ENCODE results near the gene AGAP9.
"Not testable (repeated sequence)": the region's sequence is repeated elsewhere in the genome, so short reads cannot be mapped to it uniquely, and the experiment has no call there.

AGAP9 gene

GRCh38 chr10:47484786-47485185, 38.7 kb downstream of the AGAP9 start:
- not testable (repeated sequence) for DNase-seq

DNA sequence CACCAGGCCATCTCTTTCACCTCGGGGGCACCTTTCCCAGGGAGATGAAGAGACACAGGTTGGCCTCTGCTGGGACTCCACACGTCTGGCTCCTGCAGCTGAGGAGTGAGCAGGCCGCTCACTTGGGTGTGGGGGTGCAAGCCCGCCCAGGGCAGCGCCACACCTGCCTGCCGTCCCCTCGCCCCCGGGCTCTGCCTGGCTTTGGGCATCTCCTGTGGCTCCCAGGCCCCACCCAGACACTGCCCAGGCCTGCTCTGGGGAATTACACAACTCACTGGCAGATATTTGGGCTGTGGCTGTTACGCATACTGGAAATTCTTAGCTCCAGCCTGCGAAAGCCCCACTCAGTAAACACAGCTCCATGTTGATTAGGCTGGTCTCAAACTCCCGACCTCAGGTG, 39.5 kb downstream of the AGAP9 start, which contains the start of gene ANXA8:
Gene ANXA8, minus strand, starts transcription at position 193 of the 400 bp plus-strand sequence. Its CDS starts 182 bp downstream, at position 11.
- DNase-seq = not testable (repeated sequence)

GRCh38 chr10:47482367-47482766, 41.1 kb downstream of the AGAP9 start:
- not testable (repeated sequence) for DNase-seq

- not testable (repeated sequence) for DNase-seq
Measured at GRCh38 chr10:47481768-47482181, 41.7 kb downstream of the AGAP9 start.

- DNase-seq = not testable (repeated sequence)
Measured at GRCh38 chr10:47481182-47481766, 42.2 kb downstream of the AGAP9 start.

DNA sequence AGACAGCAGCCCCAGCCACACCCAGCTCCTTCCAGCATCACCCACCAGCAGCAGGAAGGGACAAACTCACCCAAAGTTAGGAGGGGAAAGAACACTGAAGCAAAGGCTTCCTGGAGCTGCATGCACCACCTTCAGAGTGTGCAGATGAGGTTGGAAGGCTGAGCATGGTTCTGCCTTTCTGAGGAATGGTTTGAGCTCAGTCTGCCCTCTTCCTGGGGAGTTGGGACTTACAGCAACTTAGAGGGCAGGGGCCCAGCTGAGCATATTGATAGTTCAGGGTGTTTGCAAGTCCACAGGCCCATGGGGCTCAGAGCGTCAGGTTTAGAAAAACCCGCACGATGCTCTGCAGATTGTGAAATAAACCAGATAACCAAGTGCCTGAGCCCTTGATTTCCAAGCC, 43.3 kb downstream of the AGAP9 start:
- DNase-seq = not testable (repeated sequence)

DNA sequence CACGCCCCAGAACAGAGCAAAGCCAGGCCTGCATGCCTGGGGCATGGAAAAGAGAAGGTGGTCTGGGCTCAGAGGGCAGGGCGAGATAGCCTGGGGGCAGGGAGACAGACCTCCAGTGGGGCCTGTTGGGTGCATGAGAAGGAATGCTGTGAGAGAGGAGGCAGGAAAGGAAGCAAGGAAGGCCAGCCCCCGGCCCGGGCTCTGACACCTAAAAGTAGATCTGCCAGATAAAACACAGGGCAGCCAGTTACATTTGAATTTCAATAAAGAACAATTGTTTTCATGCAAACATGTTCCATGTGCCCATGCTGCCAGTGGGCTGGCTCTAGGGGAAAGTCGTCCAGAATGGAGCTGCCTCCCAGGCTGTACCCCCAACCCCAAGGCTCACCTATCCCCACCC, 45.3 kb downstream of the AGAP9 start:
- not testable (repeated sequence) for DNase-seq

DNA sequence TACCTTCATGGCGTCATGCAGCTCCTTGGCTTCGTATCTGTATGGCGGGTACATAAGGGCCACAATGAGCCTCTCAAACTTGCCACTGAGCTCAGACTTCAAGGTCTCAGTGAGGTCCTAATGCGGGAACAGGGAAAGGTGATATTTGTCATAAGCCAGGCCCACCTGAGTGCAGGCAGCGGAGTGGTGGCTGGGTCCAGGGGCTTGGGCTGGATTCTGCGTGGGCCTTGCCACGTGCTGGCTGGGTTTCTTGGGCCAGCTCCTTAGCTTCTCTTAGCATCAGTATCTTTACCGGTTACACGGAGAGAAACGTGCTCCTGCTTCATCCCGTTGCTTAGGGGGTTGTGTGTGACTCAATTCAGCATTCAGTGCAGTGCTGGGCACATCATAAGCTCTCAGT, 46.4 kb downstream of the AGAP9 start:
- not testable (repeated sequence) for DNase-seq

DNA sequence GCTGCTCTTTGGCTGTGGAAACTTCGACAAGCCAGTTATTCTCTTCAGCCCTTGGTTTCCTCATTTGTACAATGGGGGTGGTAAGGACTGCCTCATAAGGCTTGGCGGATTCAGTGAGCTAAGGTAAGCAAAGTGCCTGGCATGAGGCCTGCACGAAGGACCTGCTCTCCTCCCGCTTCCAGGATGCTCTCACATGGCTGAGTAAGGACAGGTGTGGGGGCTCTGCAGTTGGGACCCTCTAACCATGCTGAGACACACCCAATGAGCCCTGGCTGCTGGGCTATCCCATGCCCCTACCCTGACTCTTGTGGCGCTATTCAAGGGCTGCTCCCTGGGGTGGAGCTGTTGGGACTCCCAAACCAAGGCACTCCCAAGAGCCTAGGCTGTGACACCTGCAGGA, 48.3 kb downstream of the AGAP9 start:
- not testable (repeated sequence) for DNase-seq

GRCh38 chr10:47473516-47473915, 49.9 kb downstream of the AGAP9 start:
- not testable (repeated sequence) for DNase-seq

- DNase-seq = not testable (repeated sequence)
Measured at GRCh38 chr10:47472647-47473046, 50.8 kb downstream of the AGAP9 start.

GRCh38 chr10:47472072-47472471, 51.4 kb downstream of the AGAP9 start:
- not testable (repeated sequence) for DNase-seq

GRCh38 chr10:47468731-47469528, 54.5 kb downstream of the AGAP9 start:
- DNase-seq = not testable (repeated sequence)

DNA sequence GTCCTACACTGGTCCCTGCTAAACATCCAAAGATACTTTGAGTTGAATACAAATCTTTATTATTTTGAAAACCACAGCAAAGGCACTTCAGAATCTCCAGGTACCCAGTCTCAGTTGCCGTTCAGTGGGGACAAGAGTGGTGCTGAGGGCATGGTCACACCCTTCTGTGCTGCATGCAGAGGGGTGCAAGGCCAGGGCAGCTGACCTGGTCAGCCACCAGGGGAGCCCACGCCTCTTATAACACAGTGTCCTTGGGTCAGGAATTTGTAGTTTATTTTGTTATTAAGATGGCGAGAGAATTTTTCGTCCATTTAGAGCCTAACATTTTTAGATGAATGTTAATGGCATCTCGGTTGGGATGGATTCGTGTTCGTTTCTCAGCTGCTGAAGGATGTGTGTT, 55.5 kb downstream of the AGAP9 start:
- DNase-seq = not testable (repeated sequence)

GRCh38 chr10:47467458-47467857, 56.0 kb downstream of the AGAP9 start:
- not testable (repeated sequence) for DNase-seq

- DNase-seq = not testable (repeated sequence)
Measured at GRCh38 chr10:47465216-47465917, 58.1 kb downstream of the AGAP9 start.

- not testable (repeated sequence) for DNase-seq
Measured at GRCh38 chr10:47462577-47463358, 60.7 kb downstream of the AGAP9 start.

DNA sequence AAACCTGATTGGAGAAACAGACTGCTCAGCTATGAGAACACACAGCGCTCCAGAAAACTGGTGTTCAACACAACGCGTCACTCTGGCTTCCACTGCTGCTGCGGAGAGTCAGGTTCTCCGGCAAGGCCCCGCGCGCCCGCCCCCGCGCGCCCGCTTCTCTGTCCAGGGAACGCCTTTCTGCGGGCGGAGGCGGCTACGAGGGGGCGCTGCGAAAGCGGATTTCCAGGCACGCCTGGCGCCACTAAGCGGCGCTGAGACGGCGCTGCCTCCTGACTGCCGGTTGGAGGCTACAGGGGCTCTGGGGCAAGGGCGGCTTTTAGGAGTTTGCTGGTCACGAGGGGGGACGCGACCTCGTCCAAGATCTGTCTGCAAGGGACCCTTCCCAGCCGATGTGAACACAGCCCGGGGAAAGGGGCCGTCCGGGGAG, 62.2 kb downstream of the AGAP9 start:
- DNase-seq = not testable (repeated sequence)

DNA sequence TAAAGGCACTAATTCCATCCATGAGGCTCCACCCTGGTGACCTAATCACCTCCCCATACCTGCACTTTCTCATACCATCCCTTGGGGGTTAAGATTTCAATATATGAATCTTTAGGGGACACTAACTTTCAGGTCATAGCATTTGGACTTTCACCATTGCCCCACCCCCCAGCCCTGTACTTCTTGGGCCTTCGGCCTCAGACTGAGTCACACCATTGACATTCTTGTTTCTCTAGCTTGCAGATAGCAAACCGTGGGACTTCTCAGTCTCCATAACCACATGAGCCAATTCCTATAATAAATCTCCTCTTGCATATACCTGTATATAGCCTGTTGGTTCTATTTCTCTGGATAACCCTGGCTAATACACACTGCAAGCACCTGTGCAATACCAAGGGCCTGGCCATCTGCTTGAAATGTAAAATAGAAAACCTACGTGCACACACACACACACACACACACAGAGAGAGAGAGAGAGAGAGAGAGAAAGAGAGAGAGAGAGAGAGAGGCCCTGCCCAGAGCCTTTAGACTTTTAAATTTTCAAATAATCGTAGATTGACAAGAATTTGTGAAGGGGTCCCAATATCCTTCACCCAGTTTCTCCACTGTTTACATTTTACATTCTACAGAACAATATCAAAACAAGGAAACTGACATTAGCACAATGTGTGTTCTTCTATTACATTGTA, 64.8 kb downstream of the AGAP9 start:
- no peak for DNase-seq

DNA sequence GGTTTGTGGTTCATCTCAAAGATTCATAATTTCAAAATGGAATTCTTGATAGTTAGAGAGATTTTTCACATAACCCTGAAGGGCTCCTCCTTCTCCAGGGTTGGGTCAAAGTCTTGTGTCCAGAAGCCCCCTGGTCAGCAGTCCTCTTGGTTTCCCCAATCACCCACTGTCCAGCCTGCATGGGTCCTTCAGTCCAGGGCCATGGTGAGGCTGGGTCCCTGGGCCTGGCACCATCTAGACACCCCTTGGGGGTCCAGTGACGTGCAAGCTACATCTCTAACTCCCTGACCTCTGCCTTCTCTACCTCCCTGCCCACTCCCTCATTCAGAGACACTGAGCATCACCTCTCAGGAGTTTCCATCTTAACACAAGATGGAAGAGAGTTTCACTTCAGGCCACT, 65.6 kb downstream of the AGAP9 start:
- DNase-seq = no peak

GRCh38 chr10:47457528-47457820, 66.0 kb downstream of the AGAP9 start:
- no peak for DNase-seq

All from stimulated activated CD4-positive, alpha-beta T cell treated with anti-CD3 and anti-CD28 coated beads, Interleukin-12 subunit alpha, Interleukin-12 subunit beta, amount 100 ng/mL, for 4 hours (primary cell).